CD4-positive, alpha-beta T cell (primary cell): ENCODE measurements around the gene PDE4B. TPM values are rescaled to one million over a fixed set of nuclear protein-coding genes. Genes with fewer than 3 reads are reported as not detected.

Source experiments
- ATAC-seq: fragments of 200-7000 bp; cut with Tn5 transposase; one replicate; pipeline ENCODE4 v1.10.0; 2022; ENCODE audit warnings: mild to moderate bottlenecking; ENCODE audit not compliant: poor library complexity
- CTCF ChIA-PET: fragments of 350-600 bp; sonication (Branson Sonifier 250); formaldehyde crosslinking; loops from one replicate; lab custom pipeline; 2021; ENCODE audit warnings: antibody characterized with exemption, inconsistent platforms; lab: Charles Lee
- POLR2A ChIA-PET: fragments of 350-600 bp; sonication (Branson Sonifier 250); formaldehyde crosslinking; loops from one replicate; lab custom pipeline; 2021; ENCODE audit warnings: antibody characterized with exemption, inconsistent platforms; lab: Charles Lee
- DNase-seq, 14 experiments: peaks; one replicate each; pipeline ENCODE4 v3.0.0-alpha.2; 2013 to 2020; ENCODE audit warnings: mixed read lengths in 2 of 14
- H3K27ac ChIP-seq, 2 donors: one replicate each; pipeline versions ENCODE4 v1.5.1 to v1.7.0; 2013; ENCODE audit warnings: low read length in 2 of 2, low read depth in 1 of 2, mild to moderate bottlenecking in 1 of 2
- H3K27me3 ChIP-seq, 2 experiments: 1 replicate in 1 of 2; 2 replicates in 1 of 2; pipeline versions ENCODE4 v1.6.1 to v1.7.0; 2013; ENCODE audit warnings: low read length in 2 of 2, control low read depth in 1 of 2, mild to moderate bottlenecking in 1 of 2, moderate library complexity in 1 of 2; ENCODE audit not compliant: insufficient read depth in 2 of 2, control insufficient read depth in 1 of 2
- H3K36me3 ChIP-seq: one replicate; pipeline ENCODE4 v1.6.1; 2013; ENCODE audit warnings: low read length, control low read depth; ENCODE audit not compliant: insufficient read depth
- H3K4me1 ChIP-seq: one replicate; pipeline ENCODE4 v1.6.1; 2013; ENCODE audit warnings: low read length, control low read depth; ENCODE audit not compliant: insufficient read depth
- H3K4me3 ChIP-seq: one replicate; pipeline ENCODE4 v1.5.1; 2013; ENCODE audit warnings: mild to moderate bottlenecking, low read length, moderate library complexity
- H3K9me3 ChIP-seq, 2 experiments: 1 replicate in 1 of 2; 2 replicates in 1 of 2; pipeline versions ENCODE4 v1.6.1 to v1.7.0; 2013; ENCODE audit warnings: low read length in 2 of 2, mild to moderate bottlenecking in 2 of 2, control low read depth in 1 of 2, moderate library complexity in 1 of 2; ENCODE audit not compliant: control insufficient read depth in 1 of 2, insufficient read depth in 1 of 2
- H3K27ac Mint-ChIP-seq: one replicate; pipeline ENCODE4 v1.8.0; 2020; ENCODE audit warnings: mixed read lengths
- H3K27me3 Mint-ChIP-seq: one replicate; pipeline ENCODE4 v1.8.0; 2021; ENCODE audit warnings: mixed read lengths
- H3K36me3 Mint-ChIP-seq: one replicate; pipeline ENCODE4 v1.8.0; 2021; ENCODE audit warnings: low read depth, mixed read lengths
- H3K4me1 Mint-ChIP-seq: one replicate; pipeline ENCODE4 v1.8.0; 2021; ENCODE audit warnings: low read depth, mixed read lengths
- H3K4me3 Mint-ChIP-seq: one replicate; pipeline ENCODE4 v1.8.0; 2020; ENCODE audit warnings: mild to moderate bottlenecking, mixed read lengths
- H3K9me3 Mint-ChIP-seq: one replicate; pipeline ENCODE4 v1.8.0; 2020; ENCODE audit warnings: mixed read lengths
- CTCF ChIP-seq: fragments of 200-600 bp; IDR thresholded peaks from one replicate; pipeline ENCODE4 v1.8.0; 2022; ENCODE audit warnings: antibody characterized with exemption, mild to moderate bottlenecking
- intact Hi-C, 2 experiments: fragments of 100-400 bp; cut with DNase I in 1 of 2; cut with micrococcal nuclease in 1 of 2; formaldehyde crosslinking; loops; one replicate each; pipeline versions ENCODE4 v1.15.1 to v1.9.0; 2023 to 2025; cut with DNase I, micrococcal nuclease
- total RNA-seq, 174 experiments: library from RNA in 2 of 174; stranded (reverse) in 2 of 174; gene quantifications; one replicate each; pipeline ENCODE4 v1.2.3 and lab custom pipeline; 2021 to 2026

Gene PDE4B
- total RNA-seq, 2 experiments from 2014 or later: 155 to 159 TPM

- peaks cover 6% of the 10 kb centered on the region for H3K9me3 Mint-ChIP-seq
- no peak for TF ChIP-seq CTCF
- DNase-seq: no peak
- no peak overlapping the region for H3K4me3 Mint-ChIP-seq
- Histone ChIP-seq H3K27me3 (peaks cover 16 to 26% of the 10 kb centered on the region in 2 experiments), H3K4me3 (no peak overlapping the region), H3K4me1 (no peaks in the 10 kb centered on the region), H3K9me3 (peaks cover 10 to 17% of the 10 kb centered on the region in 2 experiments), H3K27ac (no peak overlapping the region), H3K36me3 (no peaks in the 10 kb centered on the region)
- no peaks in the 10 kb centered on the region for H3K36me3 Mint-ChIP-seq
- no peak for ATAC-seq
- CTCF ChIA-PET: no interaction called here
- intact Hi-C loops: no loop called here
- H3K27ac Mint-ChIP-seq: no peak overlapping the region
- H3K4me1 Mint-ChIP-seq: no peaks in the 10 kb centered on the region
- H3K27me3 Mint-ChIP-seq: peaks cover 59% of the 10 kb centered on the region
- POLR2A ChIA-PET: no interaction called here
Observed at GRCh38 chr1:65791801-65792668, 660 bp upstream of the PDE4B start.

GRCh38 chr1:65793359-65793732 lies 651 bp downstream of the PDE4B start:
- Mint-ChIP-seq H3K27me3 (peaks cover 64% of the 10 kb centered on the region), H3K9me3 (peaks cover 6% of the 10 kb centered on the region), H3K27ac (no peak overlapping the region), H3K4me1 (no peaks in the 10 kb centered on the region), H3K36me3 (no peaks in the 10 kb centered on the region), H3K4me3 (no peak overlapping the region)
- Histone ChIP-seq H3K27ac (no peak overlapping the region), H3K27me3 (peaks cover 20 to 26% of the 10 kb centered on the region in 2 experiments), H3K9me3 (peaks cover 10 to 17% of the 10 kb centered on the region in 2 experiments), H3K4me3 (no peak overlapping the region), H3K36me3 (no peaks in the 10 kb centered on the region), H3K4me1 (no peaks in the 10 kb centered on the region)
- intact Hi-C loops: no loop called here
- no peak for TF ChIP-seq CTCF
- DNase-seq: no peak
- ChIA-PET POLR2A (no interaction called here), CTCF (no interaction called here)
- no peak for ATAC-seq

- ATAC-seq: no peak
- DNase-seq: no peak
- Histone ChIP-seq H3K27ac (no peak overlapping the region), H3K27me3 (peaks cover 20 to 30% of the 10 kb centered on the region in 2 experiments), H3K9me3 (peaks cover 0 to 17% of the 10 kb centered on the region in 2 experiments), H3K4me1 (no peaks in the 10 kb centered on the region), H3K4me3 (no peak overlapping the region), H3K36me3 (no peaks in the 10 kb centered on the region)
- Mint-ChIP-seq H3K27me3 (peaks cover 67% of the 10 kb centered on the region), H3K27ac (no peak overlapping the region), H3K36me3 (no peaks in the 10 kb centered on the region), H3K4me1 (no peaks in the 10 kb centered on the region), H3K9me3 (no peaks in the 10 kb centered on the region), H3K4me3 (no peak overlapping the region)
- TF ChIP-seq CTCF: no peak
- intact Hi-C loops: no loop called here
- ChIA-PET CTCF (no interaction called here), POLR2A (no interaction called here)
Observed at GRCh38 chr1:65795311-65795710, 2.6 kb downstream of the PDE4B start.
